HG02884 (cell line): Measurements from ENCODE around the gene C3orf62.

Experiments
- ATAC-seq: cut with Tn5 transposase; IDR thresholded peaks from one replicate; pipeline ENCODE4 v1.9.1; 2021; ENCODE audit warnings: mild to moderate bottlenecking, moderate library complexity; ENCODE audit not compliant: unreplicated experiment

Gene C3orf62

GRCh38 chr3:49276475-49277382, at the start of gene C3orf62:
Gene C3orf62 (minus strand): TSS chr3:49277232. CDS start chr3:49276872, 360 bp downstream.
- ATAC-seq: peak; percentile 63

GRCh38 chr3:49324768-49325167, 47.7 kb upstream of the C3orf62 start:
- ATAC-seq: no peak

DNA sequence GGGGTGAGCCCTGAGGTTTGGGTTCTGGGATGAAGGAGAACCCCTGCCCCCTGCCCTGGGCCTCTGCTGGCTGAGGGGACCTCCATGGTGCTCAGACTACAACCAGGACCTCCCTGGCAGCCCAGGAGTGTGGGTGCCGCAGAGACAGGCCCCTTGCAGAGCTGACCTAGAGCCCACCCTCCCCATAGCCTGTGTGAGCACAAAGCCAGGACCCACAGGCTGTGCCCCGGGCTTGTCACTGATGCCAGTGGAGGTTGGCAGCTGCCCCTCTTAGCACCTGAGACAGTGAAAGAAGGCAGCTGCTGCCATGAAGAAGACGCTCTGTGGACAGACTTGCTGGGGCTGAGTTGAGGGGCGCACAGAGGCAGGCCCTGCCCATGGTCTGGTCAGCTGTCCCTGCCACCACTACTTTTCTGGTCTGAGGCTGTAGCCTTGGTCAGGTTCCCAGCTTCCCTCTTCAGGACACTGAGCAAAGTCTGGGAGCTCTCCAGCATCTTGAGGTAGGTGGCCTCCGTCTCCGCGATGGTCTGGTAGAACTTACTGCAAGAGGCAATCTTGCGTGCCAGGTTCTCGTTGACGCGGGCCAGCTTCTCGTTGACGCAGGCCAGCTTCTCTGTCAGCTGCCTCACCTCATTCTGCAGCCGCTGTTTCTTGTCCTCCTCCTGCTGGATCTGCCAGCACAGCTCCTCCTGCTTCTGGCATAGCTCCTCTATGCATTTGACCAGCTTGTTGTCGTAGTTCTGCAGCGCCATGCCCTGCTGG, 39.8 kb upstream of the C3orf62 start:
- ATAC-seq: no peak

DNA sequence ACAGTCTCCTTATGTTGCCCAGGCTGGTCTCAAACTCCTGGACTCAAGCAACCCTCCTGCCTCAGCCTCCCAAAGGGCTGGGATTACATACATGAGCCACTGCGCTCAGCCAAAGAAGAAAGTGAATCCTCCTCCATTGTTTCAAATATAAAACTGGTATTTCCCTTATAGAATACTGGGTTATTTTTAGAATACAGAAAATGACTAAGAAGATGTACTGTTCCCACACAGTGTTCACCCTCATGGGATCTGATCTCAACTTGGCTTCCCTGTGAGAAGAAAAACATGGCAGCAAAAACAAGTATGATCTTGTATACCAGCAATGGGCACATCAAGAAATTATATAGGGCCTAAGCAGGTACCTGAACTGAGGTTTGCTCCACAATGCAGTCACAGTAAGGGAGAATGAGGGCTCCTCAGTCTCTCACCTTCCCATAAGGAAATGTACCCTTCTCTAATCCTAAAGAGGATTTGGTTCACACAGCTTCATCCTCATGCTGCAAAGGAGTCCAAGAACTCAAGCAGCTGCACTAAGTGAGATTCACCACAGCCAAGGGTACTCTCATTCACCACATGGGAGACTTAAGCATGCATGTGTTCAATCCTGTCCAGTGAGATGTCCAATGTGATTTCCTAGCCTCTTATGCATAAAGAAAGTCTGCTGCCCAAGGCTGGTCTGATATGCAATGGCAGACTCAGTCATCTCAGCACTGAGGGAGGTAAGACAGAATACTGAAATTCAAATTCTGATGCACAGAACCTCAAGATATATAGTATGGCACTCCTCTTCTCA, 37.1 kb upstream of the C3orf62 start:
- no peak for ATAC-seq

DNA sequence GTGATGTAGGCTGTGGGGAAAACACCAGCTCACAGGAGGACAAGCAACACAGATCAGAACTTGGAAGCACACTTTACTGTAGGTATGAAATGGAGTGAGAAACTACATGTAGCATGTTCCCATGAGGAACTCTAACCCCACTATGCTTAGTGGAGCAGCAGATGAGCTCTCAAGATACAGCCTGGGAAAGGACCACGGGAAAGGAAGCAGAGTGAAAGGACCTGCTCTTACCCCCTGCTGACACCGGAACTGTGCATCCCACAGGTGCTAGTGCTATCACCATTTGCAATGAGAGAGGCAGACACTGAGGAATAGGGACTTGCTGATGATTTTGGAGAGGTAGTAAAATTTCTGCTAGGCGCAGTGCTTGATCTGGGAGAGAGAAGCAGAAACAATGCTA, 34.3 kb upstream of the C3orf62 start:
- ATAC-seq: no peak

DNA sequence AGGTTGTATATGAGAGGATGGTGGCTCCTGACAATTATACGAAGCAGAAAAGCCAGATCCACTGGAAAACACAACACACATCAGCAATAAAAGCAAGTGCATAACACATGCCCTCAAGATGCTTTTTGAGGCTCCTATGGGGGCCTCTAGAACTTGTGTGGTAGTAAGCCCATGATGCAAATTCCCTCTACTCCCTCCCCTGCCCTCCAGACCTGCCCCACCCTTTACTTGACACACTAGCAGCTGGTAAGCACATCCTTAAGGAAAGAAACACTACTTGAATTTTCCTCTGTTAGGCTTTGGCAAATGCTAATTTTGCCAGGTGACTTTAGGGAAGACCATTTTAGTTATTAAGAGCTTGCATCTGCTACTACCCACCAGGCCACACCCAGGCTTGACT, 33.6 kb upstream of the C3orf62 start:
- no peak for ATAC-seq

DNA sequence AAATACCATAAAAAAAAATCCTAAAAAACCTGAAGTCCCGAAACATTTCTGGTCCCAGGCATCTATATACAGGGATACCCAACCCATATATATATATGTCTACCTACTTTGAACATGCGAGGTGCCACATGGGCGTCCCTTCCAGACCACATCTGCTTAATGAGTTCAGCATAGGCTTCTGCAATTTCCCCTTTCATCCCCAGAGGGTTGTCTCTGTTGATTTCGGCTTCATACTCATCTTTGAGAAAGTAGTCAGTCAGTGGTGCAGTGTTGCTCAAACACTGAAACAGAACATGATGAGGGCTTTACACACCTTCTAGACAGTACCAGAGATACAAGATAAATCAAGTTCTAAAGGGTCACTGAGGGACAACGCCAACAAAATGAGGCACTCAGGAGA, 28.6 kb upstream of the C3orf62 start:
- ATAC-seq: no peak

GRCh38 chr3:49302613-49303012, 25.6 kb upstream of the C3orf62 start:
- no peak for ATAC-seq

- ATAC-seq: no peak
Measured at GRCh38 chr3:49300595-49300994, 23.6 kb upstream of the C3orf62 start.

GRCh38 chr3:49298511-49298910, 21.5 kb upstream of the C3orf62 start:
- ATAC-seq: no peak

DNA sequence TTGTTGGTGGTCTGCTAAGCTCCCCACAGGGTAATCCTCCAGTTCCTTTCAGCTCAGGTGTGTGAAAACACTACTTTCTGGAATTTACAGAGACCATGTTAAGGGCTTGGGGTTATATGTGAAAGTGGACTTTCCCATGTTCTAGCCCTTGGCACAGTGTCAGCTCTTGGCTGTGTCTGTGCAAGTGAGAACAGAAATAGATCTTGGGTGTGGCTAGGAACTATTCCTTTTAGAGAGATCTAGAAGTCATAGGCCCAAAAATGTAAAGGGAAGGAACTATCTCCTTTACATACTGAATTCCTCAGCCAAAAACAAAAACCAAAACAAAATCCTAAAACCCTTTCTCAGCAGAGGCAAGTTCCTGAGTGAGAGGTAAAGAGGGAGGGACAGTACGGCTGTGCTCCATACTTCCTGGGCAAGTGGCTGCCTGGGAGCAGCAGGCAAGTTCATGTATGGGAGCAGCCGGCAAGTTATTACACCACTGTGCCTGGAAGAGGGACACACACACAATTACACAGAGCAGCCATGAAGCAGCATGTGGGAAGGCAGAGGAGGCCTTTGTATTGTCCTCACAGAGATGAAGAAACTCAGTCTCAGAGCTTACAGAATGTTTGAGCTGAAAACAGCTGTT, 19.9 kb upstream of the C3orf62 start:
- ATAC-seq: no peak

GRCh38 chr3:49295489-49296058, 18.5 kb upstream of the C3orf62 start:
- no peak for ATAC-seq

DNA sequence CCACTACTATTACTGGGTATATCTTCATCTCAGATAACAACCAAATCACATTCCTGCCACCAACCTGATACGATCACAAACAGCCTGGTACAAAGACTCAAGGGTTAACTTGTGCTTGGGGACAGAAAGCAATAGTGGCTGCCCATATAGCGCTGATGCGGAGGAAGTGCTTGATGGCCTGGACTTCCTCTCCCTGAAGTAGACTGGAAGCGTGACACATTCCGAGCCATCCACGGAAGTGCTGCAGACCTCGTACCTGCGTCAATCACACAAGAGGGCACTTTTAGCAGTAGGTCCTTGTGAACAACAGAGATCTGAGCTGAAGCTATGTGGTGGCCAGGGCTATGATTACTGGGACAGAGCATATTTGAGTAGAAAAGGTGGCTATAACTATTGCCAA, 17.3 kb upstream of the C3orf62 start:
- ATAC-seq: no peak

- ATAC-seq: no peak
Measured at GRCh38 chr3:49283997-49284396, 7.0 kb upstream of the C3orf62 start.

DNA sequence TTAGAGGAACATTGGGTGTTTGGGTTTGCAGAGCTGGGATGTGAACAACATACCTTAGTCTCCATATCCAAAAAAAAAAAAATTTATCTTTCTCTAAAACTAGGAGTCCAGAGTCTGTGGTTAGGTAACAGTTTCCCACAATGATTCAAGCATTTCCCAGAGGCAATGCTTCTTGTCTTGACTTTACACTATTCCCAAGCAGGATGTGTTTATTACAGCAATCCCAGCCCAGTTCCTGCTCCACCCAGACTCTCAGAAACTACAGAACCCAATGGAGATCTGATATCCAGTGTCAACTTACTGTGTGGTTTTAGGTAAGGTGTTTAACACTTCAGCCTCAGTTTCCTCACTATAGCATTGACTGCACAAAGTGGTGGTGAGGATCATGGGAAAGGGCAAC, 2.3 kb upstream of the C3orf62 start:
- ATAC-seq: no peak

GRCh38 chr3:49278548-49278947, 1.5 kb upstream of the C3orf62 start:
- no peak for ATAC-seq

- ATAC-seq: no peak
Measured at GRCh38 chr3:49277383-49277775, 347 bp upstream of the C3orf62 start.

- ATAC-seq: no peak
Measured at GRCh38 chr3:49273825-49274532, 3.1 kb downstream of the C3orf62 start.

- ATAC-seq: no peak
Measured at GRCh38 chr3:49271047-49271446, 6.0 kb downstream of the C3orf62 start.

DNA sequence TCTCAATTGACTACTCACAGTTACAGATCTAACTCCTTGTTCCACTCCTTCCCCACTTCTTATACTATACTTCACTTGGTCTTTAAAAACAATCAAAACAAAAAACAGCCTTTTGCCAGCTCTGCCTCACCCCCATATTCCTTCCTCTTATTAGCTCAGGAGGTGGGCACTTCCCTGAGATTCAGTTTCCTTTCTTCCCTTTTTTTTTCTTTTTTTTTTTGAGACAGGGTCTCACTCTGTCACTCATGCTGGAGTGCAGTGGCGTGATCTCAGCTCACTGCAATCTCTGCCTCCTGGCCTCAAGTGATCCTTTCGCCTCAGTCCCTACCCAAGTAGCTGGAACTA, 6.9 kb downstream of the C3orf62 start:
- ATAC-seq: no peak
